ENCODE results near the gene DPP10.

GRCh38 chr2:115554153-115554552, 1111.7 kb downstream of the DPP10 start:
- TF ChIP-seq CTCF (IDR thresholded peaks at IDR 0.05) (no peak), POLR2A (IDR thresholded peaks at IDR 0.05; ENCODE audit: low read depth) (no peak), POLR2AphosphoS5 (IDR thresholded peaks at IDR 0.05) (no peak)

Data from esophagus muscularis mucosa (tissue), 3 donors.